ENCODE data around the gene JAG2.

JAG2 gene

GRCh38 chr14:105149146-105149781, 19.3 kb downstream of the JAG2 start:
- DNase-seq: no peak

DNA sequence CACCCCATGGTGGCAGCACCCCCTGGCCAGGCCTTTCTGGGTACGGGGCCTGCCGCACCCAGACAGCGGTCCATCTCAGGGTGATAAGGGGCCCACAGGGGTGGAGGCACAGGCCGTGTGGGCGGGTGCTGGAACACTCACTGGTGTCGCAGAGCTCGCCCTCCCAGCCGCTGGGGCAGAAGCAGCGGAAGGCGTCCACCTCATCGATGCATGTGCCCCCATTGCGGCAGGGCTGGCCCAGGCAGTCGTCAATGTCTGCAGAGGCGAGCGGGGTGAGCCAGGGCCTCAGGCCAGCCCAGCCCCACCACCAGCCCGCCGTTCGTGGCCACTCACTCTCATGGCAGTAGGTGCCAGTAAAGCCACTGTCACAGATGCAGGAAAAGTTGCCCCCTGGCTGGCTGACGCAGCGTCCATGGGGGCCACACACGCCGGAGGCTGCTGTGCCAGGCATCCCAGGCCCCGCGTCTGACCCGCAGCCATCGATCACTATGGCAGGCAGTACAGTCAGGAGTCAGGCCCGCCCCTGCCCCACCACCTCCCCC, 19.9 kb downstream of the JAG2 start:
- DNase-seq: no peak

GRCh38 chr14:105147671-105148603, 20.6 kb downstream of the JAG2 start:
- no peak for DNase-seq

DNA sequence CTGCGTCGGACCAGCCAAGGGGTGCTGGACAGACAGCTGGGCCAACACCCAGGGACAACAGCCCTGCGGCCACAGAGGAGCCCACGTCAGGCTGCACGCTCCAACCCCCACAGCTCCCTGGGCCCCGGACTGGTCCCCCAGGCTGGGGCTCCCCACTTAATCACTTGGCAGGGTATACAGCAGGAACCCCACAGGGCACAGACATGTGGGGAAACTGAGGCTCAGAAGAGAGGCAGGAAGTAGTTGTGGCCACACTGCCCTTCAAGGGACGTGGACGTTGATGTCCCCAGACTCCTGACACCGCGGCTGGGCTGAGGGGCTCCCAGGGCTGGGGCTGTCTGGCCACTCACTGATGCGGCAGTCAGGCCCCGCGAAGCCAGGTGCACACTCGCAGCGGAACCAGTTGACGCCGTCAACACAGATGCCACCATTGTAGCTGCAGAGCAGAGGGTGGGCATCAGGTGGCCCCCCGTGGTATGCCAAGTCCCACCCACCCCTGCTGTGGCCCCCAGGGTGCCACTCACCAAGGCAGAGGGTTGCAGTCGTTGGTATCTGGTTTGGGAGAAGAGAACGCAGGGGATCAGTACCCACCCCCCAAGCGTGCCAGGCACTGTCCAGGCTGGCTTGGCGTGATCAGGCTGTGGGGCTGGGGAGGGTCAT, 21.5 kb downstream of the JAG2 start:
- DNase-seq: no peak

DNA sequence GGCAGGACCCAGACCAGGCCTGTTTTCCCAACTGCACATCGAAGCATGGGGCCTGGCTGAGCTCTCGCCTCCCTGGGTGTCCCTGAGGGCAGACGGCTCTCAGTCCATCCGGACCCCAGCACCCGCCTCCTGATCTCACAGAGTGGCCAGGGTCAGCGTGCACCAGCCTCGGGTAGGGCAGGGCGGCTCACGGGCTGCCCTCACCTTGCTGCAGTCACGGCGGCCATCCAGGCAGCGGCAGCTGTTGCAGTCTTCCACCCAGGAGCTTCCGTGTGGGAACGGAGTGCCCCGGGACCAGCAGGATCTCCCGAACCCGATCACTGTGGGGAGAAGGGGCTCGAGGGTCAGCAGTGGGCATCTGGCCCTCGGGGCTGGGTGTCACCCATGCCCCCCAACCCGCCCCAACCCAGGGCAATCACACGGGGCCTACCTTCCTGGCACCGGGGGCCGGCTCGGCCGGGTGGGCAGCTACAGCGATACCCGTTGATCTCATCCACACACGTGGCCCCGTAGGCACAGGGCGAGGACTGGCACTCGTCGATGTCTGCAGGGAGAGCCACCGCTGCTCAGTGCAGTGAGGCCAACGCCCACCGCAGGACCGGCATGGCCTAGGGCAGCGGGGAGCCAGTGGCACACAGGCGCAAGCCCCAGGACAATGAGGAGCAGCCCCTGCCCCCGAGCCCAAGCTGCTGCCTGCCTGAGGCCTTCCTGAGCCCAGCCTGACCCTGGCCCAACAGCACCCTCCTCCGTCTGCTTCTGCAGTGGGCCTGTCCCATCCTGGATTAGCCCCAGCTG, 22.2 kb downstream of the JAG2 start:
- no peak for DNase-seq

DNA sequence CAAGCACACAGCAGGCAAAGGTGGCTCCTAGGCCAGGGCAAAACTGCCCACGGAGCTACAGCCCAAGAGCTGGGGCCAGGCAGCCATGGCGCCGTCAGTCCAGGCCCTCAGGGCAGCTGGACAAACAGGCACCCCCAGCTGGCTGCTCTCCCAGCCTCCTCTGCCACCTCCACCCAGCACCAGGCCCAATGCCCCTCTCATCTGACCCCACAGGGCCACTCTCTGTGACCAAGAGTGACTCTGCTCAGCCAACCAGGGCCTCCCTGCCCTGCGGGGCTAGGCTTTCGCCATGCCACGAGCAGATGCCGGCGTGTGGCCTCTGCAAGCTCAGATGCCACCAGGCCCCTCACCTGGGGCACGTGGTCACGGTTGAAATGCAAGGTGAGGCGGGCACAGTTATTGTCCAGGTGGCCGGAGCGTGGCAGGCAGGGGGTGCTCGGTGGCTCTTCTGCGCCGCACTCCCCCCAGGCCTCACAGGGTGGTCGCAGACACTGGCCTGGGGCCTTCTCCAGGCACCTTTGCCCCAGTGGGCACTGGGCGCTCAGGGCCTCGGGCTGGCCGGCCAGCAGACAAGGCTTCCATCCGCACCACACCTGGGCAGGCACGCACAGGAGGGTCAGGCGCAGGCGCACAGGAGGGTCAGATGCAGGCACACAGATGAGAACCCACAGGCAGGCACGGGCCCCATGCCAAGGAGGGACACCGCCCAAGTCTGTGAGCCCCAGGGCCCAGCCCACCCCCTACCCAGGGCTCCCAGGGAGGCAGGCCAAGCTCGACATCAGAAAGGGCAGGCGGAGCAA, 23.0 kb downstream of the JAG2 start:
- no peak for DNase-seq

DNA sequence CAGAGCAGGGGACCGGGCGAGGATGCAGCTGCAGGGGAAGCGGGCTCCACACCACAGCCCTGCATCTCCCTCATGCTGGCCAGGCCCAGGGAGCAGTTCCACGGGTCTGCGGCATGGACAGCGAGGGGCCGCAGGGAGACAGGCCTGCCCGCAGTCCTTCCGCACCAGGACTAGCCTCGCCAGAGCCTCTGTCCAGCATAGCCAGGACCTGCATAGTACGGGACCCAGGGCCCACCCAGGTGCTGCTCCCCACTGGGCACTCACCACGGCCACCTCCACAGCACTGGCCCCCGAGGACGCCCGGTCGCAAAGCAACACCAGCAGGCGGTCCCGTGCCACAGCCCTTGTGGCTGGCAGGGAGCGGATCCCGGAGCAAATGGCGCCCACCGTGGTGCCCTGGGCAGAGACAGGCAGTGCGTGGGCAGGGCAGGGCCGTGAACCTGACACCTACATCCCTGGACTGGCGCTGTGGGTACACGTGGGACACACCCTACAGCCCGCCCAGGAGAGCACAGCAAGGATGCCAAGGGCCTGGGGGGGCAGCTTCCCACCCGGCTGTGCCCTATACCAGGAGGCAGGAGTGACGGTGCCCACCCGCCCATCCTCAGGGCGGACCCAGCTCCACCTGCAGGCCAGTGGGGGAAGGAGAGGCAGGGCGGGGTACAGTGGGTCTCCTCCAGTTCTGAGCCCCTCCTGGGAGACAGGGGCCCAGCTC, 23.8 kb downstream of the JAG2 start:
- no peak for DNase-seq

- no peak for DNase-seq
These were observed 24.4 kb downstream of the JAG2 start for GRCh38 chr14:105144026-105144665.

DNA sequence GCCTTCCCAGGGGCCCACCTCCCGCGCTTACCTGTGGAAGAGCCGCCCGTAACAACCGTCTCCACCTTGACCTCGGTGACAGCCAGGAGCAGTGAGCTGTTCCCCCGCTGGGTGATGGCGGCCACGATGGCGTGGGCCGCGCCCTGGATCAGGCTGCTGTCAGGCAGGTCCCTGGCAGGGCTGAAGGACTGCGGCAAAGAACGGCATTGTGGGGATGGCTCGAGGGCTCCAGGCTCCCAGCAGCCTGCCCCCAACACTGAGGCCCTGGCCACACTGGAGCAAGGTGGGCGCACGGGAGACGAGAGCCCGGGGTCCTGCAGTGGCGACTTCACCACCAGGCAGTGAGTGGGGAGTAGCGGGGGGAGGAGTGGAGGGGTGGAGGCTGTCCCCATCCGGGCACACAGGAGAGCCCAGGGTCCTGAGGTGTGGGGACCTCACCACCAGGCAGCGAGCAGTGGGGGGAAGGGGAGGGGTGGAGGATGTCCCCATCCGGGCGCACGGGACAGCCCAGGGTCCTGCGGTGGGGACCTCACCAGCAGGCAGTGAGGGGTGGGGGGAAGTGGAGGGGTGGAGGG, 25.0 kb downstream of the JAG2 start:
- no peak for DNase-seq

- DNase-seq: no peak
These were observed 25.7 kb downstream of the JAG2 start for GRCh38 chr14:105142651-105143450.

- no peak for DNase-seq
These were observed 26.9 kb downstream of the JAG2 start for GRCh38 chr14:105141486-105142281.

DNA sequence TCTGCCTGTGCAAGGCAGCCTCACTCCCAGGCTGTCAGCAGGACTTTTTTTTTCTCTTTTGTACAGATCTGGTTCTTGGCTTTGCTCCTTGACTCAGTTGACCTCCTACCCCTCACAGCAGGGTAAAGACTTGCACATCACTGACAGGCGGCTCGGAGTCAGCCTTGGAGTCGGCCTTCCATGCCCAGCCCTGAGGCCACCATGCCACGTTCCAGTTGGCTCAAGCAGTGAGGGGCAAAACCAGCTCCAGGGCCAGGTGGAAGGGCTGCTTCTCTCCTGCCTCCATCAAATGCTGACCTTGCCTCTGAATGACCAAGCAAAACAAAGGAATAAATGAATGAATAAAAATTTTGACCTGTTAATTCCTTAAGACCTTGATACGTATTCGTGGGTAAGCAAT, 27.6 kb downstream of the JAG2 start:
- no peak for DNase-seq

- DNase-seq: no peak
These were observed 28.0 kb downstream of the JAG2 start for GRCh38 chr14:105140581-105140980.

GRCh38 chr14:105139831-105140239, 28.7 kb downstream of the JAG2 start:
- no peak for DNase-seq

- DNase-seq: no peak
These were observed 29.3 kb downstream of the JAG2 start for GRCh38 chr14:105139212-105139825.

DNA sequence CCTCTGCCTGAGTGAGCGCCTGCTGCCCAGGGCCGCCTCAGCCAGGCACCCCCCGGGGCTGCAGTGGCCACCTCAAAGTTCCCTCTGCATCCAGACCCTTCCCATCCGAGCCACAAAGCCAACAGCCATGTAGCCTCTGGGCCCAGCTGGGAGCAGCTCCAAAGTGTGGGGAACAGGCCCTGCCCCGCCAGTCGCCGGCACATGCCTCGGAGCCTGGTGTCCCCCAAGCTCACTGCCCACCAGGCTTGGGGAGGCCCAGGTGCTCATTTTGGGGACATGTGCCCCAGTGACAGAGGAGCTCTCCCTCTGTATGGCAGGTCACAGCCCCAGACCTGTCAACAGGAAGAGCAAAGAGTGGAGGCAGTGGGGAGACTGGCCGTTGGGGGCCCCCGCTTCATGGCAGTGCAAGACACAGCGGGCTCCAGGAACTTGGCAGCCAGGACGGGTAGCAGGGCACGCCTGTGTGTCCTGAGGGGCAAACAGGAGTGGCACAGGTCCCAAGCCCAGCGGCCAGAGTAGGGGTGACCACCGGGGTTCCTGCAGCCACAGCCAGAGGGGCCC, 29.9 kb downstream of the JAG2 start:
- no peak for DNase-seq

DNA sequence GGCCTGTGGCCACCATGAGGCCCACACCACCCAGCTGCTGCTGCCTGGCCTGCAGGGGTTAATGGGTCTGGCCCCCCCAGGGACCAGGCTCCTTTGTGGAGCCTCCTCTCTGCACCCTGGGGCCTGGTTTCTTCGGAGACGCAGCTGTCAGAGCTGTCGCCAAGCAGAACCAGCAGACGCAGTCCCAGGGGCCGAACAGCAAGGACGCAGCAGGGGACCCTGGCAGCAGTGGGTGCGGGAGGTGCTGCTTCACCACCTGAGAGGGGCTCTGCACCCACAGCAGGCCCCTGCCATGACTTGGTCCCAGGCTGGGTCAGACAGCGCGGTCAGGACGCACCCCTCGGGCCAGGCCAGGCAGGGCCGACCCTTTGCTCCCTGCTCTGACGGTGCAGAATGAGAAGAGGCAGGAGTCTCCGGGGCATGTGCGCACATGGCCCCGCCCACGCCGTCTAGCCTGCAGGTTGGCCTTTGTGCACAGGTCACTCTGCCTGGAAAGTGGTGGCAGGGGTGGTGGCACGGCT, 30.5 kb downstream of the JAG2 start:
- DNase-seq: no peak
